Upper lobe of right lung (tissue), 1 donor: ENCODE results near the gene KCNQ5. TPM values are rescaled to one million over a fixed set of nuclear protein-coding genes. Genes with fewer than 3 reads are reported as not detected.

Experiments
- ATAC-seq: fragments of 200-7000 bp; cut with Tn5 transposase; one replicate; pipeline ENCODE4 v1.9.1; 2020; ENCODE audit warnings: mild to moderate bottlenecking, moderate library complexity
- DNase-seq: peaks from one replicate; pipeline ENCODE4 v3.0.0-alpha.2; 2020
- H3K27ac ChIP-seq: fragments of 200-600 bp; one replicate; pipeline ENCODE4 v1.8.0; 2022
- H3K27me3 ChIP-seq: fragments of 200-600 bp; one replicate; pipeline ENCODE4 v1.8.0; 2022; ENCODE audit warnings: mild to moderate bottlenecking
- H3K36me3 ChIP-seq: fragments of 200-600 bp; one replicate; pipeline ENCODE4 v1.8.0; 2022
- H3K4me1 ChIP-seq: fragments of 200-600 bp; one replicate; pipeline ENCODE4 v1.8.0; 2022
- H3K4me3 ChIP-seq: fragments of 200-600 bp; one replicate; pipeline ENCODE4 v1.8.0; 2022; ENCODE audit warnings: mild to moderate bottlenecking
- H3K9me3 ChIP-seq: fragments of 200-600 bp; one replicate; pipeline ENCODE4 v1.8.0; 2022
- intact Hi-C: fragments of 100-400 bp; cut with DNase I; formaldehyde crosslinking; loops from one replicate; pipeline ENCODE4 v1.11.0; 2022
- total RNA-seq: library from RNA; stranded (reverse); fragmentation: NEBNext Ultra II Directional; extraction: Animal tissue kit (Norgen Biotek cat#: 25700); gene quantifications from one replicate; pipeline ENCODE4 v1.2.1, GENCODE V29; 2021
- TF ChIP-seq, protein P1 (sequence below): fragments of 200-600 bp; IDR thresholded peaks from one replicate; pipeline ENCODE4 v1.8.0; 2022; ENCODE audit warnings: antibody characterized with exemption
- donor health status: DM: no; HTN: yes; CAD: no; lungs with severe emphysema.

Gene KCNQ5
- total RNA-seq, 1 donor from 2014 or later: 1.3 TPM

- Histone ChIP-seq H3K9me3 (no peaks in the 10 kb centered on the region), H3K36me3 (no peaks in the 10 kb centered on the region), H3K27ac (no peak overlapping the region), H3K27me3 (no peaks in the 10 kb centered on the region), H3K4me1 (no peaks in the 10 kb centered on the region), H3K4me3 (no peak overlapping the region)
- ATAC-seq: no peak
- TF ChIP-seq, protein P1, sequence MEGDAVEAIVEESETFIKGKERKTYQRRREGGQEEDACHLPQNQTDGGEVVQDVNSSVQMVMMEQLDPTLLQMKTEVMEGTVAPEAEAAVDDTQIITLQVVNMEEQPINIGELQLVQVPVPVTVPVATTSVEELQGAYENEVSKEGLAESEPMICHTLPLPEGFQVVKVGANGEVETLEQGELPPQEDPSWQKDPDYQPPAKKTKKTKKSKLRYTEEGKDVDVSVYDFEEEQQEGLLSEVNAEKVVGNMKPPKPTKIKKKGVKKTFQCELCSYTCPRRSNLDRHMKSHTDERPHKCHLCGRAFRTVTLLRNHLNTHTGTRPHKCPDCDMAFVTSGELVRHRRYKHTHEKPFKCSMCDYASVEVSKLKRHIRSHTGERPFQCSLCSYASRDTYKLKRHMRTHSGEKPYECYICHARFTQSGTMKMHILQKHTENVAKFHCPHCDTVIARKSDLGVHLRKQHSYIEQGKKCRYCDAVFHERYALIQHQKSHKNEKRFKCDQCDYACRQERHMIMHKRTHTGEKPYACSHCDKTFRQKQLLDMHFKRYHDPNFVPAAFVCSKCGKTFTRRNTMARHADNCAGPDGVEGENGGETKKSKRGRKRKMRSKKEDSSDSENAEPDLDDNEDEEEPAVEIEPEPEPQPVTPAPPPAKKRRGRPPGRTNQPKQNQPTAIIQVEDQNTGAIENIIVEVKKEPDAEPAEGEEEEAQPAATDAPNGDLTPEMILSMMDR: no peak
- no peak for DNase-seq
- intact Hi-C loops: no loop called here
Measured at GRCh38 chr6:73000460-73000859, 378.6 kb downstream of the KCNQ5 start.

GRCh38 chr6:73002588-73002987, 380.7 kb downstream of the KCNQ5 start:
- Histone ChIP-seq H3K36me3 (no peaks in the 10 kb centered on the region), H3K4me3 (no peak overlapping the region), H3K4me1 (no peaks in the 10 kb centered on the region), H3K27me3 (no peaks in the 10 kb centered on the region), H3K9me3 (no peaks in the 10 kb centered on the region), H3K27ac (no peak overlapping the region)
- TF ChIP-seq, protein P1: no peak
- ATAC-seq (no peak), DNase-seq (no peak)
- intact Hi-C loops: no loop called here

- H3K4me1 ChIP-seq: no peaks in the 10 kb centered on the region
- TF ChIP-seq, protein P1: no peak
- H3K27ac ChIP-seq: no peak overlapping the region
- intact Hi-C loops: no loop called here
- DNase-seq (no peak), ATAC-seq (no peak)
- no peaks in the 10 kb centered on the region for H3K27me3 ChIP-seq
- H3K36me3 ChIP-seq: no peaks in the 10 kb centered on the region
- H3K4me3 ChIP-seq: no peak overlapping the region
- no peaks in the 10 kb centered on the region for H3K9me3 ChIP-seq
Measured at GRCh38 chr6:73003302-73003701, 381.4 kb downstream of the KCNQ5 start.

DNA sequence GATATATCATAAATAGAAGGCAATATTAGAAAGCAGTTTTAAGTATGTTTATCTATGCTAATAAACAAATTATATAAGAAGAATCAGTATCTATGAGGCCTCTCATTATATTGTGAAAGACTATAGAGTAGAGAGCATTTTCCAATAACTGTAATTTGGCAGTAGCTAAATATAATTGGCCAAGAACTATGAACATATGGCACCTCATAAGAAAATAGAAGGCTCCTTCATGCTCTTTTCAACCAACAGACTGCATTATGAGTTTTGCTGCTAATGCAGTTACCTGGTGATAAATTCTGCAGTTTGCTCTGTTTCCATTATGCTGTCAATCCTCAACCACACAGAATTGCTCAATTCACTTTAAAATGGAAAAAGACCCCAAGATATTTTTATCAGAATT, 382.4 kb downstream of the KCNQ5 start:
- TF ChIP-seq, protein P1: no peak
- H3K9me3 ChIP-seq: no peaks in the 10 kb centered on the region
- H3K27me3 ChIP-seq: no peaks in the 10 kb centered on the region
- H3K27ac ChIP-seq: no peak overlapping the region
- no peak for ATAC-seq
- intact Hi-C loops: no loop called here
- H3K4me3 ChIP-seq: no peak overlapping the region
- no peaks in the 10 kb centered on the region for H3K36me3 ChIP-seq
- DNase-seq: no peak
- H3K4me1 ChIP-seq: no peaks in the 10 kb centered on the region

- no peaks in the 10 kb centered on the region for H3K27me3 ChIP-seq
- no peak for DNase-seq
- H3K9me3 ChIP-seq: no peaks in the 10 kb centered on the region
- no peaks in the 10 kb centered on the region for H3K4me1 ChIP-seq
- intact Hi-C loops: no loop called here
- no peak for ATAC-seq
- TF ChIP-seq, protein P1: no peak
- no peak overlapping the region for H3K27ac ChIP-seq
- H3K36me3 ChIP-seq: no peaks in the 10 kb centered on the region
- H3K4me3 ChIP-seq: no peak overlapping the region
Measured at GRCh38 chr6:73004861-73005260, 383.0 kb downstream of the KCNQ5 start.

- intact Hi-C loops: no loop called here
- H3K27ac ChIP-seq: no peak overlapping the region
- H3K4me1 ChIP-seq: no peaks in the 10 kb centered on the region
- H3K9me3 ChIP-seq: no peaks in the 10 kb centered on the region
- ATAC-seq (no peak), DNase-seq (no peak)
- no peaks in the 10 kb centered on the region for H3K27me3 ChIP-seq
- H3K4me3 ChIP-seq: no peak overlapping the region
- TF ChIP-seq, protein P1: no peak
- no peaks in the 10 kb centered on the region for H3K36me3 ChIP-seq
Measured at GRCh38 chr6:73006146-73006545, 384.3 kb downstream of the KCNQ5 start.
